OCI-LY1 (cell line): Measurements from ENCODE around the gene SOBP.

ENCODE experiments used
- H2AFZ ChIP-seq: fragments of 200-600 bp; sonication (generic), shearing (Covaris generic); 2 replicates; pipeline ENCODE4 v1.6.0; 2014; ENCODE audit warnings: antibody characterized with exemption, mild to moderate bottlenecking, low read length
- H3F3A ChIP-seq: fragments of 200-600 bp; sonication (generic), shearing (Covaris generic); 2 replicates; pipeline ENCODE4 v1.6.0; 2014; ENCODE audit warnings: mild to moderate bottlenecking, antibody characterized with exemption, low read length, moderate library complexity; ENCODE audit not compliant: insufficient read depth
- H3K27ac ChIP-seq: fragments of 200-600 bp; sonication (generic); 2 replicates; pipeline ENCODE4 v1.5.1; 2014; ENCODE audit warnings: low read length, mixed run types, mild to moderate bottlenecking, low read depth; ENCODE audit not compliant: poor library complexity, severe bottlenecking
- H3K27me3 ChIP-seq: fragments of 200-600 bp; sonication (generic); 2 replicates; pipeline ENCODE4 v1.6.0; 2014; ENCODE audit warnings: antibody characterized with exemption, mild to moderate bottlenecking, low read length, moderate library complexity; ENCODE audit not compliant: insufficient read depth
- H3K36me3 ChIP-seq: fragments of 200-600 bp; sonication (generic); 2 replicates; pipeline ENCODE4 v1.6.1; 2014; ENCODE audit warnings: mild to moderate bottlenecking, antibody characterized with exemption, low read length, moderate library complexity, mixed read lengths; ENCODE audit not compliant: insufficient read depth
- H3K4me1 ChIP-seq: fragments of 200-600 bp; sonication (generic); 2 replicates; pipeline ENCODE4 v1.5.1; 2014; ENCODE audit warnings: mild to moderate bottlenecking, low read length, moderate library complexity; ENCODE audit not compliant: insufficient read depth, severe bottlenecking
- H3K4me2 ChIP-seq: fragments of 200-600 bp; sonication (generic), shearing (Covaris generic); 2 replicates; pipeline ENCODE4 v1.6.1; 2014; ENCODE audit warnings: low read length
- H3K4me3 ChIP-seq: fragments of 200-600 bp; sonication (generic); 2 replicates; pipeline ENCODE4 v1.5.1; 2014; ENCODE audit warnings: low read length, low read depth, mild to moderate bottlenecking, mixed read lengths; ENCODE audit not compliant: poor library complexity, severe bottlenecking
- H3K79me2 ChIP-seq: fragments of 200-600 bp; shearing (Covaris generic); 2 replicates; pipeline ENCODE4 v1.6.1; 2016; ENCODE audit warnings: mixed run types, low read length, mixed read lengths; ENCODE audit not compliant: insufficient read depth
- H3K9ac ChIP-seq: fragments of 200-600 bp; sonication (generic), shearing (Covaris generic); 2 replicates; pipeline ENCODE4 v1.6.1; 2014; ENCODE audit warnings: mild to moderate bottlenecking, low read length, mixed read lengths
- H3K9me2 ChIP-seq: fragments of 200-600 bp; sonication (generic), shearing (Covaris generic); 2 replicates; pipeline ENCODE4 v1.6.1; 2014; ENCODE audit warnings: low read depth, mild to moderate bottlenecking, low read length, mixed read lengths
- H3K9me3 ChIP-seq: fragments of 200-600 bp; shearing (Covaris generic); 2 replicates; pipeline ENCODE4 v1.6.1; 2014; ENCODE audit warnings: low read length, mixed read lengths
- H4K20me1 ChIP-seq: fragments of 200-600 bp; sonication (generic), shearing (Covaris generic); 2 replicates; pipeline ENCODE4 v1.6.0; 2016; ENCODE audit warnings: mild to moderate bottlenecking, low read length; ENCODE audit not compliant: insufficient read depth
- EZH2 ChIP-seq: fragments of 200-600 bp; sonication (generic), shearing (Covaris generic); IDR thresholded peaks from 2 replicates; pipeline ENCODE4 v1.8.0; 2017; ENCODE audit warnings: borderline replicate concordance, mixed run types, mild to moderate bottlenecking, antibody characterized with exemption, low read length, moderate library complexity, mixed read lengths
- TF ChIP-seq, protein P1 (sequence below): fragments of 200-600 bp; sonication (generic), shearing (Covaris generic); IDR thresholded peaks from 2 replicates; pipeline ENCODE4 v1.5.1; 2017; ENCODE audit warnings: mild to moderate bottlenecking, antibody characterized with exemption, low read length, moderate library complexity, mixed read lengths

The SOBP gene

GRCh38 chr6:107657373-107657754, 167.4 kb downstream of the SOBP start:
- H4K20me1 ChIP-seq: no peaks in the 10 kb centered on the region
- no peaks in the 10 kb centered on the region for H3K79me2 ChIP-seq
- TF ChIP-seq, protein P1, sequence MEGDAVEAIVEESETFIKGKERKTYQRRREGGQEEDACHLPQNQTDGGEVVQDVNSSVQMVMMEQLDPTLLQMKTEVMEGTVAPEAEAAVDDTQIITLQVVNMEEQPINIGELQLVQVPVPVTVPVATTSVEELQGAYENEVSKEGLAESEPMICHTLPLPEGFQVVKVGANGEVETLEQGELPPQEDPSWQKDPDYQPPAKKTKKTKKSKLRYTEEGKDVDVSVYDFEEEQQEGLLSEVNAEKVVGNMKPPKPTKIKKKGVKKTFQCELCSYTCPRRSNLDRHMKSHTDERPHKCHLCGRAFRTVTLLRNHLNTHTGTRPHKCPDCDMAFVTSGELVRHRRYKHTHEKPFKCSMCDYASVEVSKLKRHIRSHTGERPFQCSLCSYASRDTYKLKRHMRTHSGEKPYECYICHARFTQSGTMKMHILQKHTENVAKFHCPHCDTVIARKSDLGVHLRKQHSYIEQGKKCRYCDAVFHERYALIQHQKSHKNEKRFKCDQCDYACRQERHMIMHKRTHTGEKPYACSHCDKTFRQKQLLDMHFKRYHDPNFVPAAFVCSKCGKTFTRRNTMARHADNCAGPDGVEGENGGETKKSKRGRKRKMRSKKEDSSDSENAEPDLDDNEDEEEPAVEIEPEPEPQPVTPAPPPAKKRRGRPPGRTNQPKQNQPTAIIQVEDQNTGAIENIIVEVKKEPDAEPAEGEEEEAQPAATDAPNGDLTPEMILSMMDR: no peak
- TF ChIP-seq EZH2: no peak
- no peaks in the 10 kb centered on the region for H3K27me3 ChIP-seq
- no peaks in the 10 kb centered on the region for H3K9me3 ChIP-seq
- H3K36me3 ChIP-seq: peaks cover 12% of the 10 kb centered on the region
- H3K4me1 ChIP-seq: peaks cover 80% of the 10 kb centered on the region
- peak overlapping the region; percentile 64 for H3K4me3 ChIP-seq
- H3K9me2 ChIP-seq: no peaks in the 10 kb centered on the region
- no peak overlapping the region for H2AFZ ChIP-seq
- H3K4me2 ChIP-seq: peak overlapping the region; percentile 81
- peak overlapping the region; percentile 95 for H3K27ac ChIP-seq
- H3K9ac ChIP-seq: peak overlapping the region; percentile 40; the same call in 1 of the 2 replicates
- no peaks in the 10 kb centered on the region; the same call in 1 of the 2 replicates for H3F3A ChIP-seq

GRCh38 chr6:107657755-107658461, 168.0 kb downstream of the SOBP start:
- H3K4me2 ChIP-seq: peak overlapping the region; percentile 81
- no peaks in the 10 kb centered on the region; the same call in 1 of the 2 replicates for H3F3A ChIP-seq
- no peaks in the 10 kb centered on the region for H4K20me1 ChIP-seq
- peak overlapping the region; percentile 64 for H3K4me3 ChIP-seq
- peak overlapping the region; percentile 73 for H3K9ac ChIP-seq
- H3K27me3 ChIP-seq: no peaks in the 10 kb centered on the region
- no peak overlapping the region for H2AFZ ChIP-seq
- no peaks in the 10 kb centered on the region for H3K9me3 ChIP-seq
- H3K36me3 ChIP-seq: peaks cover 12% of the 10 kb centered on the region
- no peaks in the 10 kb centered on the region for H3K9me2 ChIP-seq
- H3K79me2 ChIP-seq: no peaks in the 10 kb centered on the region
- H3K27ac ChIP-seq: peak overlapping the region; percentile 95
- peaks cover 75% of the 10 kb centered on the region for H3K4me1 ChIP-seq
- TF ChIP-seq, protein P1: peak; percentile 24; the same call in 1 of the 2 replicates
- TF ChIP-seq EZH2: no peak

GRCh38 chr6:107658920-107659865, 169.3 kb downstream of the SOBP start:
- Histone ChIP-seq H3K79me2 (no peaks in the 10 kb centered on the region), H3K36me3 (peaks cover 12% of the 10 kb centered on the region), H3K4me1 (peaks cover 63% of the 10 kb centered on the region), H4K20me1 (no peaks in the 10 kb centered on the region), H3K9ac (peak overlapping the region; percentile 73), H2AFZ (no peak overlapping the region), H3K27ac (peak overlapping the region; percentile 95), H3F3A (no peaks in the 10 kb centered on the region; the same call in 1 of the 2 replicates), H3K9me2 (no peaks in the 10 kb centered on the region), H3K4me2 (peak overlapping the region; percentile 81), H3K4me3 (peak overlapping the region; percentile 64), H3K27me3 (no peaks in the 10 kb centered on the region), H3K9me3 (no peaks in the 10 kb centered on the region)
- TF ChIP-seq, protein P1: no peak
- TF ChIP-seq EZH2: no peak
